Measurements from ENCODE around the gene SEMA3C. TPM values are rescaled to one million over a fixed set of nuclear protein-coding genes. Genes with fewer than 3 reads are reported as not detected.

The SEMA3C gene
- total RNA-seq, 1 experiment from 2014 or later: 13.3 TPM

DNA sequence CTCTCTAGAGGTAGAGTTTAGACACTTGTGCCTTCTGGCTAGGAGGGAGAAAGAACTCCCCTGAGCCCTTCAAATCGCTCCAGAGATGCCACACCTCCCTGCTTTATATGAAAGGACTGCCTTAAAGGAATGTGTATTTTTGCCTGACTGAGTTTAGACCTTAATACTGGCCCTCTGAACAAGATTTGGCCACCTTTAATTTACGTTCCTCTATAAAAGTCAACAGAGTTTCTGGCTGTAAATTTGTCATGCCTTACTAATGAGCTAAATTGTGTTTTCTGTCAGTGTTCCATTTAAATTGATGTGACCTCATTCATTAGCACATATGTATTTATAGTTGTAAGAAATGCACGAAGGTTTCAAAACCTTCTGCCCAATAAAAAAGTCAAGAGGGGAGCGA lies 48.0 kb downstream of the SEMA3C start:
- no peak for TF ChIP-seq EZH2 (IDR thresholded peaks at IDR 0.05; ENCODE audit: borderline replicate concordance, low read depth, low read length, poor library complexity, severe bottlenecking)
- TF ChIP-seq, protein P1, sequence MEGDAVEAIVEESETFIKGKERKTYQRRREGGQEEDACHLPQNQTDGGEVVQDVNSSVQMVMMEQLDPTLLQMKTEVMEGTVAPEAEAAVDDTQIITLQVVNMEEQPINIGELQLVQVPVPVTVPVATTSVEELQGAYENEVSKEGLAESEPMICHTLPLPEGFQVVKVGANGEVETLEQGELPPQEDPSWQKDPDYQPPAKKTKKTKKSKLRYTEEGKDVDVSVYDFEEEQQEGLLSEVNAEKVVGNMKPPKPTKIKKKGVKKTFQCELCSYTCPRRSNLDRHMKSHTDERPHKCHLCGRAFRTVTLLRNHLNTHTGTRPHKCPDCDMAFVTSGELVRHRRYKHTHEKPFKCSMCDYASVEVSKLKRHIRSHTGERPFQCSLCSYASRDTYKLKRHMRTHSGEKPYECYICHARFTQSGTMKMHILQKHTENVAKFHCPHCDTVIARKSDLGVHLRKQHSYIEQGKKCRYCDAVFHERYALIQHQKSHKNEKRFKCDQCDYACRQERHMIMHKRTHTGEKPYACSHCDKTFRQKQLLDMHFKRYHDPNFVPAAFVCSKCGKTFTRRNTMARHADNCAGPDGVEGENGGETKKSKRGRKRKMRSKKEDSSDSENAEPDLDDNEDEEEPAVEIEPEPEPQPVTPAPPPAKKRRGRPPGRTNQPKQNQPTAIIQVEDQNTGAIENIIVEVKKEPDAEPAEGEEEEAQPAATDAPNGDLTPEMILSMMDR (conservative IDR thresholded peaks at IDR 0.05; ENCODE audit: low read depth, low read length): no peak
- intact Hi-C loops (cut with micrococcal nuclease; ENCODE audit: unreplicated experiment): no loop called here

DNA sequence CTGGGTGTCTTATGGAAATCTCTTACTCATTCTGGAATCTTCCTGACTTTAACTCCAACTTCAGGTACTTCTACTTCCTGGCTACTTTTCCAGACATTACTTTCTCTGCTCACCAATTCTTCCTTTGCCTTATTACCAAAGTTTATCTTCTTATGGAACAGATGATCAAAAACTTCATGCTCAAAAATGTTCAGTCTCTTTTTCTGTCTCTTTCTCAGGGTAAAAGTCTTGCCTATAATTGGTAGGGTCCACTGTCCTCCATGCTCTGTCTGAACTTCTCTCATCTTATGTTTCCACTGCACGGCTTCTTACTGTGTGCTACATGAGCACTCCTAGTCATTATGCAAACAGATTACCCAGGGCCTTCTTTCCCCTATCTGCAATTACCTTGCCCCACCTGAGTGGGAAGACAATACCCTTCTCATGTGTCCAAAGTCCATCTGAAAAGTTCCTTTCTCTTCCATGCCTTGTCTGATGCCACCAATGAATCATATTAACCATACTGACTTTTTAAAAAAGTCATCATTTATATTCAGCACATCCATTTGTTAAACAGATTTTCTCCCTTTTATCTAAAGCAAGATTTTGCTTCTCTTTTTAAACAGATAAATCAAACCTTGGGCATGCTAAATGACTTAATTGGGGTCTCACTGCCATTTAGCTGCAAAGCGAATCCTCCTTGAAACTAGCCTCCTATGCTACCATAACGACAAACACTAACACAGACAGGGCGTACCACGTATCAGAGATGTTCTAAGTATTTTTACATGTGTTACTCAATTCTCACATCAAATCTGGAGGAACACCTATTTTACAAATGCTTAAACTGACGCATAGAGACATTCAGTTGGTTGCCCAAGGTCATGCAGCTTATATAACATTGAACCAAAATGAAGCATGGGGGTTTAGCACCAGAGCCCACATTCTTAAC lies 48.8 kb downstream of the SEMA3C start:
- POLR2A ChIA-PET (ENCODE audit: low non-redundant PET): no interaction called here
- BruUV-seq (replicated peaks): no TSS peak

More for the DNA sequence above, 48.0 kb downstream of the SEMA3C start:
- ChIA-PET CTCF (no interaction called here), POLR2A (ENCODE audit: low non-redundant PET) (no interaction called here)
- no peaks in the 10 kb centered on the region for H3K9me3 ChIP-seq (ENCODE audit: low read depth, low read length, poor library complexity, severe bottlenecking)
- DNase-seq (ENCODE audit: low spot score): peak; percentile 29
- H3K4me3 ChIP-seq (ENCODE audit: low read depth, low read length, poor library complexity, severe bottlenecking): no peak overlapping the region
- no peak overlapping the region for H3K27ac ChIP-seq (ENCODE audit: low read depth, low read length, poor library complexity, severe bottlenecking)
- H3K36me3 ChIP-seq (ENCODE audit: insufficient read depth, low read length, poor library complexity, severe bottlenecking): no peaks in the 10 kb centered on the region
- peaks cover 20% of the 10 kb centered on the region for H3K4me1 ChIP-seq (ENCODE audit: insufficient read depth, low read length, poor library complexity, severe bottlenecking)
- BruUV-seq (replicated peaks): no TSS peak
- H3K27me3 ChIP-seq (replicated peaks; ENCODE audit: insufficient read depth, low read depth, low read length, poor library complexity): no peaks in the 10 kb centered on the region

DNA sequence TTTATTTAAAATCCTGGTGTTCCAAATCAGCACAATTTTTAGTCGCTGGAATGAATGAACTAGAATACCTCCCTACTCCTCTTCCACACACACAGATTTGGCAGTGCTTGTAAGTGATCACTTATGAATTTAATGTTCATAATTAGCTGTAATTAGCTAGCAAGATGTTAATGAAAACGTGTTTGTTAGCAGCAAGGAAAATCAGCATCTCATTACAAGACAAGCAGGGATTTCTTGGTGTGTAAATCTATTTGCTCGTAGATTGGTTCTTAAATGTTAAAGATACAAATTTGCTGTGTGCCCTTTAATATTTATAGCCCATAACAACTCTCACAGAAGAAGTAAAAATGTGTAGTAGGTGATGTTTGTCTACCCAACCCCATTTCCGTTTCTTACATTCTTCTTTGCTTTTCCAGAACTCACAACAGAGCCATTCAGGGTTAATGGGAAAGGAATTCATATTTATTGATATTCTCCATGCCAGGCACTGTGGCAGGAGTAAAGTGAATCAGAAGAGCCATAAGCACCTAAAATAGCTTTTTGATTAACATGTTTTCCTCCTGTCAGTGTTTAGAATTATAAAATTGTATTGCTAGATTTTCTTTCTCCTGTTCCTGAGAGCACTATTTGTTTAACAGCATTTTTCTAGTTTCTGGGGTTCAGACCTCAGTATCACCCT lies 49.6 kb downstream of the SEMA3C start:
- CTCF ChIA-PET: no interaction called here
- TF ChIP-seq EZH2 (IDR thresholded peaks at IDR 0.05; ENCODE audit: borderline replicate concordance, low read depth, low read length, poor library complexity, severe bottlenecking): no peak
- TF ChIP-seq, protein P1 (conservative IDR thresholded peaks at IDR 0.05; ENCODE audit: low read depth, low read length): no peak
- POLR2A ChIA-PET (ENCODE audit: low non-redundant PET): no interaction called here
- H3K27me3 ChIP-seq (replicated peaks; ENCODE audit: insufficient read depth, low read depth, low read length, poor library complexity): no peaks in the 10 kb centered on the region
- H3K36me3 ChIP-seq (ENCODE audit: insufficient read depth, low read length, poor library complexity, severe bottlenecking): no peaks in the 10 kb centered on the region
- H3K4me3 ChIP-seq (ENCODE audit: low read depth, low read length, poor library complexity, severe bottlenecking): no peak overlapping the region
- peaks cover 20% of the 10 kb centered on the region for H3K4me1 ChIP-seq (ENCODE audit: insufficient read depth, low read length, poor library complexity, severe bottlenecking)
- no peak for DNase-seq (ENCODE audit: low spot score)
- no peaks in the 10 kb centered on the region for H3K9me3 ChIP-seq (ENCODE audit: low read depth, low read length, poor library complexity, severe bottlenecking)
- intact Hi-C loops (cut with micrococcal nuclease; ENCODE audit: unreplicated experiment): no loop called here
- no TSS peak for BruUV-seq (replicated peaks)
- H3K27ac ChIP-seq (ENCODE audit: low read depth, low read length, poor library complexity, severe bottlenecking): no peak overlapping the region

More for the DNA sequence above, 48.8 kb downstream of the SEMA3C start:
- no peaks in the 10 kb centered on the region for H3K36me3 ChIP-seq (ENCODE audit: insufficient read depth, low read length, poor library complexity, severe bottlenecking)
- DNase-seq (ENCODE audit: low spot score): no peak
- CTCF ChIA-PET: no interaction called here
- no peak overlapping the region for H3K27ac ChIP-seq (ENCODE audit: low read depth, low read length, poor library complexity, severe bottlenecking)
- H3K27me3 ChIP-seq (replicated peaks; ENCODE audit: insufficient read depth, low read depth, low read length, poor library complexity): no peaks in the 10 kb centered on the region
- TF ChIP-seq, protein P1 (conservative IDR thresholded peaks at IDR 0.05; ENCODE audit: low read depth, low read length): no peak
- TF ChIP-seq EZH2 (IDR thresholded peaks at IDR 0.05; ENCODE audit: borderline replicate concordance, low read depth, low read length, poor library complexity, severe bottlenecking): no peak
- H3K4me1 ChIP-seq (ENCODE audit: insufficient read depth, low read length, poor library complexity, severe bottlenecking): peaks cover 20% of the 10 kb centered on the region
- intact Hi-C loops (cut with micrococcal nuclease; ENCODE audit: unreplicated experiment): no loop called here
- no peaks in the 10 kb centered on the region for H3K9me3 ChIP-seq (ENCODE audit: low read depth, low read length, poor library complexity, severe bottlenecking)
- H3K4me3 ChIP-seq (ENCODE audit: low read depth, low read length, poor library complexity, severe bottlenecking): no peak overlapping the region

Data from A673 (cell line).